Gastrocnemius medialis (tissue), 4 donors: ENCODE data around the gene RTL5. TPM values are rescaled to one million over a fixed set of nuclear protein-coding genes. Genes with fewer than 3 reads are reported as not detected.

Source experiments
- ATAC-seq, 2 donors: fragments of 150-250 bp; one replicate each; pipeline ENCODE4 v1.9.1; 2016
- DNase-seq, 2 donors: peaks; one replicate each; pipeline ENCODE4 v3.0.0-alpha.2; 2019
- H3K27ac ChIP-seq, 4 donors: fragments of 200-600 bp; sonication (generic); 1 replicate in 1 of 4; 2 replicates in 3 of 4; pipeline ENCODE4 v1.5.1; 2016 to 2018; ENCODE audit warnings: mild to moderate bottlenecking in 2 of 4, moderate library complexity in 1 of 4
- H3K27me3 ChIP-seq, 3 donors: fragments of 200-600 bp; sonication (generic) in 2 of 3; 1 replicate in 1 of 3; 2 replicates in 2 of 3; pipeline versions ENCODE4 v1.5.1 to v1.6.0; 2016 to 2019; ENCODE audit warnings: mild to moderate bottlenecking in 1 of 3, moderate library complexity in 1 of 3
- H3K36me3 ChIP-seq, 2 donors: fragments of 200-600 bp; sonication (generic) in 1 of 2; one replicate each; pipeline ENCODE4 v1.5.1; 2017 to 2018
- H3K4me1 ChIP-seq, 2 donors: fragments of 200-600 bp; sonication (generic) in 1 of 2; one replicate each; pipeline ENCODE4 v1.5.1; 2016 to 2017; ENCODE audit warnings: mild to moderate bottlenecking in 2 of 2
- H3K4me3 ChIP-seq, 4 donors: fragments of 200-600 bp; sonication (generic) in 3 of 4; 1 replicate in 1 of 4; 2 replicates in 3 of 4; pipeline ENCODE4 v1.5.1; 2016 to 2019; ENCODE audit warnings: mild to moderate bottlenecking in 2 of 4
- H3K9me3 ChIP-seq, 3 donors: fragments of 200-600 bp; sonication (generic) in 2 of 3; 1 replicate in 1 of 3; 2 replicates in 2 of 3; pipeline ENCODE4 v1.5.1; 2016 to 2019
- POLR2A ChIP-seq, 2 donors: fragments of 450-650 bp; IDR thresholded peaks; one replicate each; pipeline ENCODE4 v1.6.1; 2017; ENCODE audit warnings: antibody characterized with exemption in 2 of 2, mild to moderate bottlenecking in 2 of 2, moderate library complexity in 2 of 2
- in situ Hi-C, 4 donors: fragments of 200-750 bp; cut with MboI; loops; one replicate each; pipeline versions ENCODE4 v1.15.0 to v1.8.0; 2017; ENCODE audit warnings: low sequenced_read_pairs in 4 of 4
- intact Hi-C: fragments of 100-400 bp; cut with DNase I; formaldehyde crosslinking; loops from one replicate; pipeline ENCODE4 v1.15.1; 2023; ENCODE audit warnings: low total_unique reads
- total RNA-seq, 4 donors: library from RNA; depleted of rRNA; stranded (reverse); fragments of >200 nt; gene quantifications; one replicate each; pipeline versions ENCODE4 v1.1.0 to v1.2.3, GENCODE V29; 2016
- TF ChIP-seq, protein P1 (sequence below), 5 experiments: fragments of 450-650 bp in 3 of 5; fragments of 200-600 bp in 2 of 5; sonication (generic) in 2 of 5; IDR thresholded peaks in 4 of 5; conservative IDR thresholded peaks in 1 of 5; 1 replicate in 4 of 5; 2 replicates in 1 of 5; pipeline ENCODE4 v1.5.1; 2016 to 2019; ENCODE audit warnings: antibody characterized with exemption in 5 of 5, mild to moderate bottlenecking in 3 of 5, moderate library complexity in 3 of 5

The RTL5 gene
- total RNA-seq, 4 donors from 2014 or later, result 0.44 to 0.71 (median 0.50) TPM

DNA sequence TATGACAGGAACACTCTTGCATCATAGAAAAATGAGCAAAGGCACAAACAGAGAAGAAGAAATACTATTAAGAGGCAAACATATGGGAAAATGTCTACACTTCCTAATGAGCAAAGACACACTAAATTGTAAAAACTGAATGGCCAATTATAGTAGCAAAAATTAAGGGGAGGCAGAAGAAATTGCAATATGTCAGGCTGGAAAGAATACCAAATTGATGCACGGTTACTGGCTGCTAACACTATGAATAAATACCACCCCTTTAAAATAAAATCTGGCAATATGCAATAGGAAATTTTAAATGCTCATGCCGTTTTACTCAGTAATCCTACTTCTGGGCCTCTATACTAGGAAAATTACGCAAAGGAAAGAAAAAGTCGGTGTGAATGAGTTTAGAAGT lies 33.8 kb upstream of the RTL5 start:
- Histone ChIP-seq H3K4me3 (no peak overlapping the region), H3K36me3 (no peaks in the 10 kb centered on the region), H3K9me3 (no peaks in the 10 kb centered on the region), H3K4me1 (no peaks in the 10 kb centered on the region), H3K27ac (no peak overlapping the region), H3K27me3 (no peaks in the 10 kb centered on the region)
- ATAC-seq, result no peak
- in situ Hi-C loops (no loop called here), intact Hi-C loops (no loop called here)
- no peak for TF ChIP-seq POLR2A (IDR thresholded peaks at IDR 0.05)
- TF ChIP-seq, protein P1, sequence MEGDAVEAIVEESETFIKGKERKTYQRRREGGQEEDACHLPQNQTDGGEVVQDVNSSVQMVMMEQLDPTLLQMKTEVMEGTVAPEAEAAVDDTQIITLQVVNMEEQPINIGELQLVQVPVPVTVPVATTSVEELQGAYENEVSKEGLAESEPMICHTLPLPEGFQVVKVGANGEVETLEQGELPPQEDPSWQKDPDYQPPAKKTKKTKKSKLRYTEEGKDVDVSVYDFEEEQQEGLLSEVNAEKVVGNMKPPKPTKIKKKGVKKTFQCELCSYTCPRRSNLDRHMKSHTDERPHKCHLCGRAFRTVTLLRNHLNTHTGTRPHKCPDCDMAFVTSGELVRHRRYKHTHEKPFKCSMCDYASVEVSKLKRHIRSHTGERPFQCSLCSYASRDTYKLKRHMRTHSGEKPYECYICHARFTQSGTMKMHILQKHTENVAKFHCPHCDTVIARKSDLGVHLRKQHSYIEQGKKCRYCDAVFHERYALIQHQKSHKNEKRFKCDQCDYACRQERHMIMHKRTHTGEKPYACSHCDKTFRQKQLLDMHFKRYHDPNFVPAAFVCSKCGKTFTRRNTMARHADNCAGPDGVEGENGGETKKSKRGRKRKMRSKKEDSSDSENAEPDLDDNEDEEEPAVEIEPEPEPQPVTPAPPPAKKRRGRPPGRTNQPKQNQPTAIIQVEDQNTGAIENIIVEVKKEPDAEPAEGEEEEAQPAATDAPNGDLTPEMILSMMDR (IDR thresholded peaks at IDR 0.05 in 4 of 5, conservative IDR thresholded peaks at IDR 0.05 in 1 of 5), result no peak
- DNase-seq, result no peak

DNA sequence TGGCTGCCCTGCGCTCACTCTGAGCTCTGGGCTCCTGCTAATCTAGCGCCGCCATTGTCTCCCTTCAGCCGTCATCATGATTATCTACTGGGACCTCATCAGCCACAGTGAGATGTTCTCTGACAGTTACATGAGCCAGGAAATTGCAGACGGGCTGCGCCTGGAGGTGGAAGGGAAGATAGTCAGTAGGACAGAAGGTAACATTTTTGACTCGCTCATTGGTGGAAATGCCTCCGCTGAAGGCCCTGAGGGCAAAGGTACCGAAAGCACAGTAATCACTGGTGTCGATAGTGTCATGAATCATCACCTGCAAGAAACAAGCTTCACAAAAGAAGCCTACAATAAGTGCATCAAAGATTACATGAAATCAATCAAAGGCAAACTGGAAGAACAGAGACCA lies 28.1 kb upstream of the RTL5 start:
- ATAC-seq (no peak), DNase-seq (no peak)
- Histone ChIP-seq H3K4me1 (no peaks in the 10 kb centered on the region), H3K27me3 (peaks cover 0 to 7% (median 0%) of the 10 kb centered on the region in 3 donors), H3K9me3 (no peaks in the 10 kb centered on the region), H3K36me3 (no peaks in the 10 kb centered on the region), H3K27ac (no peak overlapping the region), H3K4me3 (no peak overlapping the region)
- intact Hi-C loops (no loop called here), in situ Hi-C loops (no loop called here)
- TF ChIP-seq POLR2A (IDR thresholded peaks at IDR 0.05), result no peak
- TF ChIP-seq, protein P1 (IDR thresholded peaks at IDR 0.05 in 4 of 5, conservative IDR thresholded peaks at IDR 0.05 in 1 of 5), result no peak

GRCh38 chrX:72158773-72159172 lies 27.1 kb upstream of the RTL5 start:
- DNase-seq, result no peak
- ATAC-seq, result no peak
- Histone ChIP-seq H3K27me3 (peaks cover 0 to 7% (median 0%) of the 10 kb centered on the region in 3 donors), H3K9me3 (no peaks in the 10 kb centered on the region), H3K27ac (no peak overlapping the region), H3K4me1 (no peaks in the 10 kb centered on the region), H3K36me3 (no peaks in the 10 kb centered on the region), H3K4me3 (no peak overlapping the region)
- TF ChIP-seq, protein P1 (IDR thresholded peaks at IDR 0.05 in 4 of 5, conservative IDR thresholded peaks at IDR 0.05 in 1 of 5), result no peak
- TF ChIP-seq POLR2A (IDR thresholded peaks at IDR 0.05), result no peak
- intact Hi-C loops (no loop called here), in situ Hi-C loops (no loop called here)

DNA sequence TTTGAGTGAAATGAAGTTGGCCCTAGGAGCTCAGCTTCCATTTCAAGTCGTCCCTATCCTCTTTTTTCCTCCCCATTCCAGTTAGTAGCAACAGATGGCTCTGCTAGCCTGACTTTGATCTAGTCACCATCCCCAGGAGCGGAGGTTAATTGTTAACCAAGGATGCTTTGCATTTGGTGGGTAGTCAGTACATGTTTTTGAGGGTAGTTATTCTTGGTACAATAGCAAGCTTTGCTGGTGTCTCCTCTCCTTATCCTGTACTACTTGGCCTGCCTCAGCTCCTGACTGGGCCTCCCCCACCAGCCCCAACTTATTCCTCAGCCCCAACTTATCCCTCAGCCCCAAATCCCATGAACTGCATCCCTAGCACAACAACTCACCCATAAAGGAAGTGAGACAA lies 14.8 kb upstream of the RTL5 start:
- H3K27me3 ChIP-seq, result no peaks in the 10 kb centered on the region
- intact Hi-C loops, result no loop called here
- no peaks in the 10 kb centered on the region for H3K4me1 ChIP-seq
- DNase-seq (no peak), ATAC-seq (no peak)
- no peak overlapping the region for H3K27ac ChIP-seq
- in situ Hi-C loops, result no loop called here
- no peaks in the 10 kb centered on the region for H3K9me3 ChIP-seq
- no peaks in the 10 kb centered on the region for H3K36me3 ChIP-seq
- no peak overlapping the region for H3K4me3 ChIP-seq
- TF ChIP-seq POLR2A (IDR thresholded peaks at IDR 0.05), result no peak
- TF ChIP-seq, protein P1 (IDR thresholded peaks at IDR 0.05 in 4 of 5, conservative IDR thresholded peaks at IDR 0.05 in 1 of 5), result no peak

DNA sequence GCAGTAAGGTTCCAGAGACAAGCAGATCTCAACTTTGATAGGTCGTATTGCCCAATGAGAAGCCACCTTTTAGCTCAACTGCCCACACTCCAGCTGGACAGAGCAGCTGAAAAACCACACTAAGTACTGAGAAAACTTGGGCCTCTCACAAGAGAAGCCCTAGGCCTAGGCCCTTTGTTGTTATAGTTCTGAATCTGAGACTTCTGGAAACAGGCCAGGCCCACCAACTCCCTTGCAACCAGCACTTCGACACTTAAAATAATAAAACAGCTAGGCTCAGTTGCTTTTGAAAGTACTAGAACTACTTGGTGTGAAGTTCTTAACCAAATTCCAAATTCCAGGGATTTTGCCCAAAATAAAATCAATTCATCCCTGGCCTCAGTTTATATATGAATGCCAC lies 13.5 kb upstream of the RTL5 start:
- DNase-seq, result no peak
- H3K27me3 ChIP-seq, result no peaks in the 10 kb centered on the region
- no peaks in the 10 kb centered on the region for H3K36me3 ChIP-seq
- H3K9me3 ChIP-seq, result no peaks in the 10 kb centered on the region
- in situ Hi-C loops, result no loop called here
- TF ChIP-seq, protein P1 (IDR thresholded peaks at IDR 0.05 in 4 of 5, conservative IDR thresholded peaks at IDR 0.05 in 1 of 5), result no peak
- TF ChIP-seq POLR2A (IDR thresholded peaks at IDR 0.05), result no peak
- no peaks in the 10 kb centered on the region for H3K4me1 ChIP-seq
- ATAC-seq, result no peak
- no peak overlapping the region for H3K4me3 ChIP-seq
- intact Hi-C loops, result no loop called here
- no peak overlapping the region for H3K27ac ChIP-seq
